Right ventricle myocardium inferior (tissue), 1 donor: ENCODE data around the gene MACROD2. TPM values are rescaled to one million over a fixed set of nuclear protein-coding genes. Genes with fewer than 3 reads are reported as not detected.

ENCODE experiments used
- ATAC-seq: fragments of 200-7000 bp; cut with Tn5 transposase; one replicate; pipeline ENCODE4 v1.9.1; 2020; ENCODE audit warnings: mild to moderate bottlenecking, moderate library complexity
- DNase-seq: peaks from one replicate; pipeline ENCODE4 v3.0.0; 2021; ENCODE audit errors: missing footprints
- intact Hi-C: fragments of 100-400 bp; cut with DNase I; formaldehyde crosslinking; loops from one replicate; pipeline ENCODE4 v1.11.0; 2022
- total RNA-seq: library from RNA; stranded (reverse); fragmentation: NEBNext Ultra II Directional; extraction: Animal tissue kit (Norgen Biotek cat#: 25700); gene quantifications from one replicate; pipeline ENCODE4 v1.2.1, GENCODE V29; 2021
- donor health status: DM: no; HTN: yes; CAD: no; lungs with severe emphysema.

MACROD2 gene
- total RNA-seq, 1 donor from 2014 or later = 5.0 TPM

GRCh38 chr20:15406072-15406471 lies 1410.8 kb downstream of the MACROD2 start:
- DNase-seq = no peak
- intact Hi-C loops = no loop called here
- ATAC-seq = no peak

- DNase-seq (no peak), ATAC-seq (no peak)
- intact Hi-C loops = no loop called here
These were observed 1416.5 kb downstream of the MACROD2 start for GRCh38 chr20:15411781-15412180.

- DNase-seq (no peak), ATAC-seq (no peak)
- intact Hi-C loops = no loop called here
These were observed 1420.6 kb downstream of the MACROD2 start for GRCh38 chr20:15415908-15416307.

GRCh38 chr20:15419856-15420255 lies 1424.5 kb downstream of the MACROD2 start:
- no peak for ATAC-seq
- intact Hi-C loops = no loop called here
- no peak for DNase-seq

GRCh38 chr20:15422966-15423365 lies 1427.7 kb downstream of the MACROD2 start:
- ATAC-seq (no peak), DNase-seq (no peak)
- intact Hi-C loops = no loop called here

- ATAC-seq (no peak), DNase-seq (no peak)
- intact Hi-C loops = no loop called here
These were observed 1444.2 kb downstream of the MACROD2 start for GRCh38 chr20:15439551-15439950.

GRCh38 chr20:15440049-15440820 lies 1444.9 kb downstream of the MACROD2 start:
- ATAC-seq = no peak
- no peak for DNase-seq
- intact Hi-C loops = no loop called here

- ATAC-seq (no peak), DNase-seq (no peak)
- intact Hi-C loops = no loop called here
These were observed 1449.9 kb downstream of the MACROD2 start for GRCh38 chr20:15445056-15445840.

GRCh38 chr20:15446373-15446772 lies 1451.1 kb downstream of the MACROD2 start:
- ATAC-seq (no peak), DNase-seq (no peak)
- intact Hi-C loops = no loop called here

GRCh38 chr20:15447549-15447948 lies 1452.2 kb downstream of the MACROD2 start:
- intact Hi-C loops = no loop called here
- DNase-seq (no peak), ATAC-seq (no peak)

- DNase-seq (no peak), ATAC-seq (no peak)
- intact Hi-C loops = no loop called here
These were observed 1453.7 kb downstream of the MACROD2 start for GRCh38 chr20:15449061-15449460.

GRCh38 chr20:15451241-15451640 lies 1455.9 kb downstream of the MACROD2 start:
- intact Hi-C loops = no loop called here
- DNase-seq (no peak), ATAC-seq (no peak)

- DNase-seq = no peak
- no peak for ATAC-seq
- intact Hi-C loops = no loop called here
These were observed 1460.0 kb downstream of the MACROD2 start for GRCh38 chr20:15455279-15455678.

GRCh38 chr20:15461938-15462337 lies 1466.6 kb downstream of the MACROD2 start:
- intact Hi-C loops = loop anchor here (10.0 kb wide), 1 partner anchor 1503 kb away; no protein-coding TSS in a partner anchor
- no peak for ATAC-seq
- no peak for DNase-seq

GRCh38 chr20:15475483-15475882 lies 1480.2 kb downstream of the MACROD2 start:
- intact Hi-C loops = no loop called here

GRCh38 chr20:15476186-15476585 lies 1480.9 kb downstream of the MACROD2 start:
- ATAC-seq (no peak), DNase-seq (no peak)
- intact Hi-C loops = no loop called here

More at GRCh38 chr20:15475483-15475882, 1480.2 kb downstream of the MACROD2 start:
- ATAC-seq = no peak
- no peak for DNase-seq

GRCh38 chr20:15476781-15477180 lies 1481.5 kb downstream of the MACROD2 start:
- ATAC-seq (no peak), DNase-seq (no peak)
- intact Hi-C loops = no loop called here

GRCh38 chr20:15482525-15482924 lies 1487.2 kb downstream of the MACROD2 start:
- DNase-seq (no peak), ATAC-seq (no peak)
- intact Hi-C loops = no loop called here

- intact Hi-C loops = no loop called here
- no peak for DNase-seq
- ATAC-seq = no peak
These were observed 1490.2 kb downstream of the MACROD2 start for GRCh38 chr20:15485519-15485918.

- ATAC-seq (no peak), DNase-seq (no peak)
- intact Hi-C loops = no loop called here
These were observed 1491.7 kb downstream of the MACROD2 start for GRCh38 chr20:15487030-15487429.
